Activated CD4-positive, CD25-positive, alpha-beta regulatory T cell (primary cell): ENCODE results near the gene MRPL45.

Source experiments
- DNase-seq, 4 experiments: peaks; one replicate each; lab custom pipeline; 2025; lab: John Stamatoyannopoulos, UW

MRPL45 gene

GRCh38 chr17:38325221-38325851 lies 28.4 kb downstream of the MRPL45 start:
- DNase-seq = no peak

- no peak for DNase-seq
Measured at GRCh38 chr17:38326996-38327792, 30.2 kb downstream of the MRPL45 start.

GRCh38 chr17:38327936-38328335 lies 31.0 kb downstream of the MRPL45 start:
- no peak for DNase-seq

- no peak for DNase-seq
Measured at GRCh38 chr17:38328620-38329019, 31.7 kb downstream of the MRPL45 start.

GRCh38 chr17:38329284-38329683 lies 32.3 kb downstream of the MRPL45 start:
- no peak for DNase-seq

GRCh38 chr17:38329808-38330730 lies 33.1 kb downstream of the MRPL45 start:
- no peak for DNase-seq

- no peak for DNase-seq
Measured at GRCh38 chr17:38330941-38331411, 34.0 kb downstream of the MRPL45 start.

- DNase-seq = no peak
Measured at GRCh38 chr17:38332735-38333134, 35.8 kb downstream of the MRPL45 start.

GRCh38 chr17:38333635-38334295 lies 36.8 kb downstream of the MRPL45 start:
- peak in 2 of 4 experiments; percentile 3 to 15 for DNase-seq

- no peak for DNase-seq
Measured at GRCh38 chr17:38334480-38335364, 37.8 kb downstream of the MRPL45 start.

- no peak for DNase-seq
Measured at GRCh38 chr17:38336838-38337237, 39.9 kb downstream of the MRPL45 start.

GRCh38 chr17:38338053-38338452 lies 41.1 kb downstream of the MRPL45 start:
- no peak for DNase-seq

GRCh38 chr17:38338535-38338934 lies 41.6 kb downstream of the MRPL45 start:
- no peak for DNase-seq

- no peak for DNase-seq
Measured at GRCh38 chr17:38339891-38340290, 42.9 kb downstream of the MRPL45 start.

- DNase-seq = no peak
Measured at GRCh38 chr17:38341035-38341721, 44.2 kb downstream of the MRPL45 start.

GRCh38 chr17:38342886-38343607 lies 46.1 kb downstream of the MRPL45 start:
- no peak for DNase-seq

GRCh38 chr17:38343608-38344419 lies 46.8 kb downstream of the MRPL45 start, which contains the start of gene GPR179:
Gene GPR179 (minus strand): TSS chr17:38343956. CDS start chr17:38343789, 167 bp downstream.
- no peak for DNase-seq

GRCh38 chr17:38344420-38344745 lies 47.4 kb downstream of the MRPL45 start:
- no peak for DNase-seq

GRCh38 chr17:38345743-38346142 lies 48.8 kb downstream of the MRPL45 start:
- DNase-seq = no peak
